Measurements from ENCODE around the gene CLDN5.
A peak's percentile ranks its signal among the peaks of the same experiment; 100 is the strongest.

CLDN5 gene

DNA sequence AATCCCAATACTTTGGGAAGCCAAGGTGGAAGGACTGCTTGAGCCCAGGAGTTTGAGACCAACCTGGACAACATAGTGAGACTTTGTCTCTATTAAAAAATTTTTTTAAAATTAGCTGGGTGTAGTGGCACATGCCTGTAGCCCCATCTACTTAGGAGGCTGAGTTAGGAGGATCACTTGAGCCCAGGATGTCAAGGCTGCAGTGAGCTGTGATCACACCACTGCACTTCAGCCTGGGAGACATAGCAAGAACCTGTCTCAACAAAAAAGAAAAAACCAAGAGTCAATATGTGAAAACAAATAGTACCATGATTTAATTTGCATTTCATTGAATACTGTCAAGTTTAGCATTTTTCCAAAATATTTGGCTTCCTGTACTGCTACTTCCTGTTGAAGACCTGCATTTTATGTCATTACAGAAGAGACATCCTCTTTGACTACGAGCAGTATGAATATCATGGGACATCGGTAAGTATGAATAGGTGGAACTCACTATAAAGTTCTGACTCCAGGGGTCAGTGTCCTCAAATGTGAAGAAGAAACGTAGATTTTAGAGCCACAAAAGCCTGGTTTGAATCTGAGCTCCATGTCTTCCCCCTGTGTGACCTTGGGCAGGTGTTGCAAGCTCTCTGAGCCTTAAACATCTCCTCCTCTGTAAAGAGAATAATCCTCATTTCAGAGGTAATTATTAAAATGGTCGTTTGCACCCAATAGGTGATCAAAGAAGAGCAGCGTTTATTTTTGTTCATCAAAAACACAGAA, 28.5 kb downstream of the CLDN5 start:
- H3K4me3 ChIP-seq (replicated peaks; ENCODE audit: low read depth, low read length) = no peak overlapping the region
- no peak for DNase-seq (ENCODE audit: extremely low read depth, insufficient read length)
- H3K27me3 ChIP-seq (replicated peaks; ENCODE audit: control insufficient read depth, insufficient read depth, low read length) = no peaks in the 10 kb centered on the region
- TF ChIP-seq, protein P1, sequence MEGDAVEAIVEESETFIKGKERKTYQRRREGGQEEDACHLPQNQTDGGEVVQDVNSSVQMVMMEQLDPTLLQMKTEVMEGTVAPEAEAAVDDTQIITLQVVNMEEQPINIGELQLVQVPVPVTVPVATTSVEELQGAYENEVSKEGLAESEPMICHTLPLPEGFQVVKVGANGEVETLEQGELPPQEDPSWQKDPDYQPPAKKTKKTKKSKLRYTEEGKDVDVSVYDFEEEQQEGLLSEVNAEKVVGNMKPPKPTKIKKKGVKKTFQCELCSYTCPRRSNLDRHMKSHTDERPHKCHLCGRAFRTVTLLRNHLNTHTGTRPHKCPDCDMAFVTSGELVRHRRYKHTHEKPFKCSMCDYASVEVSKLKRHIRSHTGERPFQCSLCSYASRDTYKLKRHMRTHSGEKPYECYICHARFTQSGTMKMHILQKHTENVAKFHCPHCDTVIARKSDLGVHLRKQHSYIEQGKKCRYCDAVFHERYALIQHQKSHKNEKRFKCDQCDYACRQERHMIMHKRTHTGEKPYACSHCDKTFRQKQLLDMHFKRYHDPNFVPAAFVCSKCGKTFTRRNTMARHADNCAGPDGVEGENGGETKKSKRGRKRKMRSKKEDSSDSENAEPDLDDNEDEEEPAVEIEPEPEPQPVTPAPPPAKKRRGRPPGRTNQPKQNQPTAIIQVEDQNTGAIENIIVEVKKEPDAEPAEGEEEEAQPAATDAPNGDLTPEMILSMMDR (IDR thresholded peaks at IDR 0.05; ENCODE audit: insufficient read depth, low read length, poor library complexity, severe bottlenecking) = peak; percentile 7
- H3K36me3 ChIP-seq (ENCODE audit: control insufficient read depth, insufficient read depth, low read length) = peaks cover 18% of the 10 kb centered on the region

DNA sequence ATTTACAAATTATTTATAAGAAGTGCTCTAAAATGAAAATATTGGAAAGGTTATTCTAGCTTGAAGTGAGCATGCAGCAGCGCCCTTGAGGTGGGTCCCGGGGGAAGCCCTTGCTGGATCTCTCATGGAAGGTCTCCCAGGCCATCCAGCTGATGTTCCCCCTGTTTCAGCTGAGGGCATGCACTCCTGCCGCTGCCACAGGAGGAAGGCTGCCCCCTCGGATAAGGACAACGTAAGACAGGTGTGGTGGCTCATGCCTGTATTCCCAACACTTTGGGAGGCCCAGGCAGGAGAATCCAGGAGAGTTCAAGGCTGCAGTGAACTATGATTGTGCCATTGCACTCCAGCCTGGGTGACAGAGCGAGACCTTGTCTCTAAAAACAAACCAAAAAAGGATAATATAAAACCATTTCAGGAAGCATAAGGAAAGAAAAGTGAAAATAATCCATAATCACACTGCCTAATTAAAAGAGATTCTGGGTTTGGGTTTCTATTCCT, 29.5 kb downstream of the CLDN5 start:
- TF ChIP-seq, protein P1 (IDR thresholded peaks at IDR 0.05; ENCODE audit: insufficient read depth, low read length, poor library complexity, severe bottlenecking) = no peak
- H3K36me3 ChIP-seq (ENCODE audit: control insufficient read depth, insufficient read depth, low read length) = peaks cover 16% of the 10 kb centered on the region

DNA sequence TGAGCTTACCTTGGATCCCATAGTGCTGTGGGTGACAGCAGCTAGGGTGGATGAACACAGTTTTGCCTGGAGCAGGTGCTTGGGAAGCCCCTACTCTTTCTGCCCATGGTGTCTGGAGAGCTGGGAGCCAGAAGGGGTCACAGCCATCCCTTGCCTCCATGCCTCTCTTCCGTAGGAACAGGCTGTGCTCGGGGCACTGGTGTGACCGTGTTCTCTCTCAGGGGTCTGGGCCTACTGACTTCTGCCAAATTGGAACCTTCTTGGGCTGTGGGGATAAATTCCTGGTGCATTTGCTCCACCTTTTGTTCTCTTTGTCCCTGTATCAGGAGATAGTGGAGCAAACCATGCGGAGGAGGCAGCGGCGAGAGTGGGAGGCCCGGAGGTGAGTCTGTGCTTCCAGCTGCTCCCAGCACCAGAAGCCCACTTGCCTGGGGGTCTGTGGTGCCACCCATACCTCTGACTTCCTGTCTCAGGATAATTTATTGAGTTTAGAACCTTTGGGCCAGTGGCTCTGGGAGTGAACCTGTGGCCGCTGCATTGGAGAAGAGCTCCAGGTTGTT, 30.1 kb downstream of the CLDN5 start:
- TF ChIP-seq, protein P1 (IDR thresholded peaks at IDR 0.05; ENCODE audit: insufficient read depth, low read length, poor library complexity, severe bottlenecking) = no peak

More for the DNA sequence above, 29.5 kb downstream of the CLDN5 start:
- DNase-seq (ENCODE audit: extremely low read depth, insufficient read length) = no peak
- H3K4me3 ChIP-seq (replicated peaks; ENCODE audit: low read depth, low read length) = no peak overlapping the region
- H3K27me3 ChIP-seq (replicated peaks; ENCODE audit: control insufficient read depth, insufficient read depth, low read length) = no peaks in the 10 kb centered on the region

DNA sequence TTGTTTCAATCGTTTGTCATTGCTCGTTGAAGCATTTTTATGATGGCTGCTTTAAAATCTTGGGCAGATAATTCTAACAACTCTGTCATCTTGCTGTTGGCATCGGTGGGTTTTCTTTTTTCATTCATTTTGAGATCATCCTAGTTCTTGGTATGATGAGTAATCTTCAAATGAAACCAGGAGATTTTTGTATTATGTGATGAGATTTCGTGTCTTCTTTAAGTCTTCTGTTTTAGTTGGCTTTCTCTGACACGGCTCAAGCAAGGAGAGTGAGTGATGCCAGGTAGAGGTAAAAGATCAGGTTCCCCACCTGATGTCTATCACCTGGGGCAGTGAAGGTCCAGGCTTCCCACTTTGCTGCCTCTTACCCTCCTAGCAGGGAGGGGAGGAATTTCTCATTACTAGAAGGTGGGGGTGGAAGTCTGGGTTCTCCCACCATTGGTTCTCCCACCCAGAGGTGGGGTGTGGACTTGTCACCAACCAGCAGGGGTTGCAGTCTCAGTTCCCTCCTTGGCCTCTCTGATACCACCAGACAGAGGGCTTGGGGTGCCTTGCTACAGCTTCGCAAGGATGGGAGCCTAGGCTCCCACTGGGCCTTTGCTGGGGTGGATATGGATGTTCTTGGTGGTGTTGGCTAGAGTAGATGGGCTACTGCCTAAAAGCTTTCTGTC, 31.6 kb downstream of the CLDN5 start:
- TF ChIP-seq, protein P1 (IDR thresholded peaks at IDR 0.05; ENCODE audit: insufficient read depth, low read length, poor library complexity, severe bottlenecking) = no peak
- no peak for DNase-seq (ENCODE audit: extremely low read depth, insufficient read length)
- Histone ChIP-seq H3K36me3 (ENCODE audit: control insufficient read depth, insufficient read depth, low read length) (peaks cover 11% of the 10 kb centered on the region), H3K4me3 (replicated peaks; ENCODE audit: low read depth, low read length) (no peak overlapping the region), H3K27me3 (replicated peaks; ENCODE audit: control insufficient read depth, insufficient read depth, low read length) (no peaks in the 10 kb centered on the region)

More for the DNA sequence above, 30.1 kb downstream of the CLDN5 start:
- Histone ChIP-seq H3K4me3 (replicated peaks; ENCODE audit: low read depth, low read length) (no peak overlapping the region), H3K27me3 (replicated peaks; ENCODE audit: control insufficient read depth, insufficient read depth, low read length) (no peaks in the 10 kb centered on the region), H3K36me3 (ENCODE audit: control insufficient read depth, insufficient read depth, low read length) (peaks cover 14% of the 10 kb centered on the region)
- DNase-seq (ENCODE audit: extremely low read depth, insufficient read length) = no peak

DNA sequence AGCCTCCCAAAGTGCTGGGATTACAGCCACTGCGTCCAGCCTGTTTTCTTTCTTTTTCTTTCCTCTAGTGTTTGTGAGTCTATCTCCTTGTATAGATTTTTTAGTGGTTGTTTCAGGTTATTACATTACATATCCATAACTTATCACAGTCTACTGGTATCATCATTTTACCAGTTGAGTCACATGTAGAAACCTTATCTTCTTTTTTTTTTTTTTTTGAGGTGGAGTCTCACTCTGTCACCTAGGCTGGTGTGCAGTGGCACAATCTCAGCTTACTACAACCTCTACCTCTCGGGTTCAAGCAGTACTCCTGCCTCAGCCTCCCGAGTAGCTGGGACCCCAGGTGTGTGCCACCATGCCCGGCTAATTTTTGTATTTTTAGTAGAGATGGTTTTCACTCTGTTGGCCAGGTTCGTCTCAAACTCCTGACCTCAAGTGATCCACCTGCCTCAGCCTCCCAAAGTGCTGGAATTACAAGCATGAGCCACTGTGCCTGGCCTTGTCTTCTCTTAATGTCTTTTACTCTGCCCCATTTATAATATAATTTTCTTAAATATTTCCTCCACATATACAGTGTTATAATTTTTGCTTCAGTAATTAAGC, 33.5 kb downstream of the CLDN5 start:
- Histone ChIP-seq H3K4me3 (replicated peaks; ENCODE audit: low read depth, low read length) (no peak overlapping the region), H3K27me3 (replicated peaks; ENCODE audit: control insufficient read depth, insufficient read depth, low read length) (no peaks in the 10 kb centered on the region), H3K36me3 (ENCODE audit: control insufficient read depth, insufficient read depth, low read length) (peaks cover 6% of the 10 kb centered on the region)
- TF ChIP-seq, protein P1 (IDR thresholded peaks at IDR 0.05; ENCODE audit: insufficient read depth, low read length, poor library complexity, severe bottlenecking) = no peak
- no peak for DNase-seq (ENCODE audit: extremely low read depth, insufficient read length)

Data from GM06990 (cell line).